Keratinocyte (primary cell): ENCODE results near the gene ERFE.

ENCODE experiments used
- CTCF ChIP-seq, 3 experiments: IDR thresholded peaks in 1 of 3; conservative IDR thresholded peaks in 1 of 3; optimal IDR thresholded peaks in 1 of 3; 2 replicates in 2 of 3; 3 replicates in 1 of 3; pipeline versions ENCODE3 to v1.5.1; 2011; ENCODE audit warnings: low read length in 3 of 3, mild to moderate bottlenecking in 3 of 3, moderate library complexity in 2 of 3, control low read depth in 1 of 3, inconsistent platforms in 1 of 3; ENCODE audit not compliant: insufficient read depth in 2 of 3; ENCODE audit errors: extremely low read depth in 1 of 3
- EZH2 ChIP-seq: IDR thresholded peaks from one replicate; pipeline ENCODE4 v1.6.1; 2012; ENCODE audit warnings: inconsistent platforms, mild to moderate bottlenecking, low read length, moderate library complexity

GRCh38 chr2:238124488-238125126 lies 34.2 kb upstream of the ERFE start:
- no peak for TF ChIP-seq CTCF (optimal IDR thresholded peaks at IDR 0.05 in 1 of 3, IDR thresholded peaks at IDR 0.05 in 1 of 3, conservative IDR thresholded peaks at IDR 0.05 in 1 of 3; ENCODE audit: extremely low read depth in 1 of 3, insufficient read depth in 2 of 3, low read length in 3 of 3)
- no peak for TF ChIP-seq EZH2
